Activated CD4-positive, alpha-beta T cell treated with anti-CD3 and anti-CD28 coated beads, Interleukin-10, Interleukin-2, amounts not matched to agents 100 ng/mL and 50 ng/mL, durations not matched to agents 16 hours and 8 hours (primary cell): ENCODE measurements around the gene CDH20.

Experiments
- DNase-seq: peaks from one replicate; pipeline ENCODE4 v3.0.0-alpha.2; 2020

Gene CDH20

DNA sequence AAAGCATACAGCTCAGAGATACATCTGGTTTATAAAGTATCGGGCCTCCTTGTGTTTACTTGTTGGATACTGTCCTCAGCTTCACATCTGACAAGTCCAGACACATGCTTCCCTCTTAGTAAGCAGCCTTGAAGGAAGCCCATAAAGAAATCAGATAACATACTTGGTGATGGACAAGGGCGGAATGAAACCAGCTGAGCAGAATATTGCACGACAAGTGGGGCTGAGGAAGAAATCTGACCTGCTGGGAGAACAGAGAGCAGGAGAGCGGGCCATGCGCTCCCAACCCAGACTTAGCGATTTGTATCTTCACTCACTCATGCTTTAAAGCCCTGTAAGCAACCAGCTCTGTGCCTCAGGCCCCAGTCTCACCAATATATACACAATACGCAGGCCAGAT lies 208.4 kb downstream of the CDH20 start:
- no peak for DNase-seq

DNA sequence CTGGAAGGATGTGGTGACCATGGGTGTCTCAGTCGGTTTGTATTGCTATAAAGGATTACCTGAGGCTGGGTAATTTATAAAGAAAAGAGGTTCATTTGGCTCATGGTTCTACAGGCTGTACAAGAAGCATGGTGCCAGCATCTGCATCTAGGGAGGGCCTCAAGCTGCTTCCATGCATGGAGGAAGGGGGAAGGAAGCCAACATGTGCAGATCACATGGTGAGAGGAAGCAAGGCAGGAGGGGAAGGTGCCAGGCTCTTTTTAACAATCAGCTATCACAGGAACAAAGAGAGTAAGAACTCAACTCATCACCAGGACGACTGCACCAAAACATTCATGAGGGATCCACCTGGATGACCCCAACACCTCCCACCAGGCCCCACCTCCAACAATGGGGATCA lies 209.4 kb downstream of the CDH20 start:
- no peak for DNase-seq

DNA sequence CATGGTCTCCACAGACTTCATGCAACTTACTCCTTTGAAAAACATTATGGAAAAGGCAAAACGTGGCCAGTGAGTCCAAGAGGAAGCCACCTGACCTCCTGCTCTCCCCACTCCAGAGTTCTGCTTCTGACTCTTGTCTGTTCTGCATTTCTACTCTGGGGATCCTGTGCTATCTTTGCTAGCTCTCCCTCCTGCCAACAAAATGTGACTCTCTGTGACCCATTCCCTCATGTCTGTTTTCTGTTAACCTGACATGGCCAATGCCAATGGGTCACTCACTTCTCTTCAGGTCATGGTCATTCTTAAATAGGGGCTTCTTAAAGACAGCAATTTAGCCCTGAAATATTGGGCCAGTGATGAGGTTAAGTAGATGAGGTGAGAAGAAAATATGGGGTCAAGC lies 210.3 kb downstream of the CDH20 start:
- DNase-seq = no peak

DNA sequence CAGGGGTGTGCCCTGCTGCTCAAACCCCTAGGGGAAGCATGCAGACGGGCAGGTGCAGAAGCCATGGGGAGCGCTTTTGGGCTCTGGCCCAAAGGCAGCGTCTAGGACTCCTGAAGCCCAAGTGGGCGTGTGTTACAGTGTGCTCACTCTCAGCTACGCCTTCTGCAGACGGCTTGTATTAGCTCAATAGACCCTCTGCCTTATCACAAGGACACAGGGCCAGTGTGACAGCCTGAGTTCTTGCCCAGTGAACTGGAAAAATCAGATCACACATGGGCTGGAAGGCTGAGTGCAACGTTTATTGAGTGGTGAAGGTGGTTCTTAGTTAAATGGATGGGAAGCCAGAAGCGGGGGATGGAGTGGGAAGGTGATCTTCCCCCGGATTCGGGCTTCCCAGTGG lies 210.9 kb downstream of the CDH20 start:
- no peak for DNase-seq

DNA sequence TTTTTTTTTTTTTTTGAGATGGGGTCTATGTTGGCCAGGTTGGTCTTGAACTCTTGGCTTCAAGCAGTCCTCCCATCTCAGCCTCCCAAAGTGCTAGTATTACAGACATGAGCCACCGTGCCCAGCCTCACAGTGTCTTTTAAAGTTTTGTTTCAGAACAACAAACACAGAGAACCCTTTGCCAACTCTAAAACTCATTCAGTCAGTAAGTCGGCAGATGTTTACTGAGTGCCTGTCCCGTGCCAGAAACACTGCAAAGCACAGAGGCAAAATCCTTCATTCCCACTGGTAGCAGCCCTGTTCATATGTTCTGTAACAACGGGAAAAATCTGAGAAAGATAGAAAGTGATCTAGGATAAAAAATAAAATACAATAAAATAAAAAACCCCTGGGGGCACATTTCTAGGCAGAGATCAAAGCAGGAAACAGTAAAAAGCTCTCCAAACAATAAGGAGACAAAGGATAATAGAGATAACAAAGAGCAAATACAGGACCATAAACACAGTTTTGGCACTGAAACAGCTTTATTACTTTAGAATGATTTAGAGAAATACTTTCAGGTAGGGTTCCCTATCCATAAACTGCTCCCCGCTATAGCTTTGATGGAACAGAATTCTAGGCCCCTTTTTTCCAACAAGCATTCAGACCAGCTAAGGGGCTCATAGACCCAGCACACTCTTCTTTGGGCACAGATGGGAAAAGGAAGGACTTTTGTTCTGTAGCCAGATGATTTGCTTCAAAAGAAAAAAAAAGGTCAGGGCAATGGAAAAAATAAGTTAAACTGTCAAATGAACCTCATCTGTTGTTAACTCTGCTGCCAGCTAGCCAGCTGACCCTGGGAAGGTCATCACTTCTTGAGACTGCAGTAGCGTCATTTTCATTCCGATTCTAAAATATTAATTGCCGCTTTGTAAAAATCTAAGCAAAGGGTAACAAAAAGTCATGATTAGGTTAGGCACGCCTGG lies 212.3 kb downstream of the CDH20 start:
- DNase-seq = no peak

DNA sequence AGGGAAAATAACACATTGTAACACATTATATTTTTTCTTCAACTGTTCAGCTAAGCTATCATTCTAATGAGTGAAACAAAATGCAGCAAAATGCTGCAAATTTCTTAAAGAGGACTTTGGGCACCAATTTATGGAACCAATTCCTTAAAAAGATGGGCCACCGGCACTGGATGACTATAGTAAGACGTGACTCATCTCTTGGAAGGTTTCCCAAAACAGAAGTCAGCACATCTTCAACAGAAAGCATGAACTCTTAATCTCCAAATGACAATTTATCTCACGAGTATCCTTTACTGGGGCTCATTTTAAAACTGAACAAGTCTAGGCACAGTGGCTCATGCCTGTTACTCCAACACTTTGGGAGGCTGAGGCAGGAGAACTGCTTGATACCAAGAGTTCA lies 213.4 kb downstream of the CDH20 start:
- no peak for DNase-seq

DNA sequence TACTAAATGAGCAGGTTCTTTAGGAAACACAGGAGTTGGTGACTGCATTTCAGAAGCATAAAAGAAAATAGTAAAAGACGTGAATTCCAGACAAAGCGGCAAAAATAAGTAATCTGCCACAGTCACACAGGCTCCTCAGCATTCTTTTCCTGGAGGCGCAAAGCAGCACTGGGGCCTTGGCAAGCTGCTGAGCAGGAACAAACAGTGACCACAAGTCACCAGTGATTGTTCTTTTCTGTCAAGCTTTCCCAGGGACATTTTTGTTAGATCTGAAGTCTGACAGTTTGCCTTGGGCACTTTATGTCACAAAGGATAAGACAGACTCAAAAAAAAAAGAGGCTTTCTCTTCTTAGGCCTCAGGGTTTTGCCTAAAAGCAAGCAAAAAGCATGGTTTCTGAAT lies 216.2 kb downstream of the CDH20 start:
- no peak for DNase-seq

DNA sequence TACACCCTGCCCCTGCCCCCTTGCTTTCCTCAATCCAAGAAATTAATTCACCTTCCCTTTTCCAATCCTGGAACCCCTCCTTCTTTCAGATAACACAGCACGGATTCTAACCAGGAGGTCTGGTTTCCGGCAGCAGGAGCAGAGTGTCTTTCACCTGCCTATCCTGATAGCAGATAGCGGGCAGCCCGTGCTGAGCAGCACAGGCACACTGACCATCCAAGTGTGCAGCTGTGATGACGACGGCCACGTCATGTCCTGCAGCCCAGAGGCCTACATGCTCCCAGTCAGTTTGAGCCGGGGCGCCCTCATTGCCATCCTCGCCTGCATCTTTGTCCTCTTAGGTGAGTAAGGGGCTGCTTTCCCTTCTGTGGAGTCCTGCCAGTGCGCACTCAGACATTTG lies 216.7 kb downstream of the CDH20 start:
- no peak for DNase-seq

DNA sequence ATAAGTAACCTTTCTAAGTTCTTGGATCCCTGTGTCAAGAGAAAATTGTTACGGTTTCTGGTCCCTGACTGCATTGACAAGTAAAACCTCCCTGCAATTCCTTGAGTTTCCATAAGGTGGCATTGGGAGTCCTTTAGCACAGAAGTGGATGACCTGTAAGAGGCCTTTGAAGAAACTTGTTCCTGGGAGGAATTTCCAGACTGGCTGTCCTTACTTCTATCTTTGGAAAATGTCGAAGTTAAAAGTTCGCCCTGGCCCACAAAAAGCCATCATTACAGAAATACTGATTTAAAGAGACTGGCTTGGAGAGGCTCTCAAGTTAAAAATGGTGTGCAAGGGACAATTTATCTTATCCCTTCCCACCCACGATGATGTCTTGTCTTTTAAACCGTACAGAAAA lies 218.4 kb downstream of the CDH20 start:
- peak; percentile 45 for DNase-seq

DNA sequence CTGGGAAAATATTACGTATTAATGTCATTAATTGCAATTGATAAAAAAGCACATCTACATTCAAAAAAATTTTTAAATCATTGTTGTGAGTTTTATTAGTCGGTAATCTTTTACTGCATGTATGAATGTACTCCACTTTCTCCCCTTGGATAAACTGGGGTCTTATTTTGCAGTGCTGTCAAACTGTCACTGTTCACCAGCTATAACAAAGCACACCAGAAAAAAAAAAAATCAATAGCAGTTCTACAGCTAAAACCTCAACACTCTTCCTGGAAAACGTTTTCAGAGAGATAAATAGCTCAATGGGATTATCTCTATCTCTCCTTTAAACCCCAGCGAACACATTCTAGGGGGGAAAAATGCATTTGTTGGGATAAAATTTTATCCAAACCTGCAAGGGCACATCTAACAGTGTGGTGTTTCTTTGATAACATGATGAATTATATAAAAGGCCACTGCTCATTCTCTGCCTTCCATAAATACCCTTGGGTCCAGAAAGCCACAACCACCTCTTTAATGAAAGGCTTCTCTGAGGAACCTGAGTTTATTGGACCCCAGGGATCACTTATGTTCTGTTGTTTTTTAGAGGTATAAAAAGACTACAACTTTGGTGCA lies 219.9 kb downstream of the CDH20 start:
- no peak for DNase-seq

DNA sequence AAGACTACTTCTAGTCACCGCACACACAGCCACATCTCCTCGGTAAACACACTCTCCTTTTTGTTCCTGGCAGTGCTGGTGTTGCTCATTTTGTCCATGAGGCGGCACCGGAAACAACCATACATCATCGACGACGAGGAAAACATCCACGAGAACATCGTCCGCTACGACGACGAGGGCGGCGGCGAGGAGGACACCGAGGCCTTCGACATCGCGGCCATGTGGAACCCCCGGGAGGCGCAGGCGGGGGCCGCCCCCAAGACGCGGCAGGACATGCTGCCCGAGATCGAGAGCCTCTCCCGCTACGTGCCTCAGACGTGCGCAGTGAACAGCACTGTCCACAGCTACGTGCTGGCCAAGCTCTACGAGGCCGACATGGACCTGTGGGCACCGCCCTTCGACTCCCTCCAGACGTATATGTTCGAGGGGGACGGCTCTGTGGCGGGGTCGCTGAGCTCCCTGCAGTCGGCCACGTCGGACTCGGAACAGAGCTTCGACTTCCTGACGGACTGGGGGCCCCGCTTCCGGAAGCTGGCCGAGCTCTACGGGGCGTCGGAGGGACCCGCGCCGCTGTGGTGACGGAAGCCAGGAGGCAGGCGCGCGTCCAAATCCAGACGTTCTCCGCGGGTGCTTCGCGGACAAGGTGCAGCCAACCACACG lies 221.0 kb downstream of the CDH20 start:
- no peak for DNase-seq

DNA sequence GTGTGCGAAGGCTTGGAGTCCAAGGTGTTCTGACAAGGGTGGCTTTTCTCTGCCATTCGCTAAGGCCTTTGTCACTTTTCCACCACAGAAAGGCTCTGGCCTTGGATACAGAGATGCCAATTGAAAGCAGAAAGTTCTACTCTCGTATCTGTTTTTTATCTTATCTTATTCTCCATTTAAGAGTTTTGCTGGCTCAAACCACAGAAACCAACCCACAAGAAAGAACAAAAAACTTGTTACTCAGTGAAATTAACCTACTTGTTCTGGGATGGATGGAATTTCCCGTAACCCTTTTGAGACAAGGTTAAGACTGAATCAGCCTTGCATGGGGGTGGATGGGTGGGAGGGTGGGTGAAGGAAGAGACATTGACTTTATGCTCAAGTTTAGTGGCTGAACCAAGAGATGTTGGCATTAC lies 221.7 kb downstream of the CDH20 start:
- DNase-seq = no peak

DNA sequence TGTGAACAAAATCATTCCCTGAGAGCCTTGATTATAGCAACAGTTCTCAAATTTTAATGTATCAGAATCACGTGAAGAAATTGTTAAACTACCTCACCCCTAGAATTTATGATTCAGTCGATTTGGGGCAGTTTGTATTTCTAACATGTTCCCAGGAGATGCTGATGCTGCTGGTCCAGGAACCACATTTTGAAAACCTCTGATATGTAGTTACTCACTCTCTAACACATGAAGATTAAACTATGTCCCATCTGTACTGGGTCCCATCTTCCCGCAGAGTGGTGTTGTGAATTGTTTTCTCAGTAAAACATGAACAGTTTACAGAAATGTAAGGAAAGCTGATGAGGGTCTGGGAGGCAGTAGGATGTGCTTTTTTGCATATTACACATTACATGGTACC lies 223.1 kb downstream of the CDH20 start:
- DNase-seq = no peak

DNA sequence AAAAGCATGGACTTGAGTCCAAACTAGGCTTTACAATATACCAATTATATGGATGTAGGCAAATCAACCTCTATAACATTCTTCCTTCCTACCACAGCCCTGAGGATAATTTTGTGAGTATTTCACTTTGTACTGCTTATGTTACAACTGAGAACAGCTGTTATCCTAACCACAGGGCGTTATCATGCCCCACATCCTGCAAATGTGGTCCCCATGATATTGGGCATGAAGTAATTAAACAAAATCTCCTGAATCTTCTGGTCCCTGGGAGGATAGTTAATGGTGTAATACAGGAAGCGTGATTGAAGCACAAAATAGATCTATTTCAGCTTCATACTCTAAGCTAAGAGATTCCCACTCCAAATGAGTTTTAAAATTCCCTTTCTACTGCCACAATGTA lies 223.6 kb downstream of the CDH20 start:
- DNase-seq = no peak

DNA sequence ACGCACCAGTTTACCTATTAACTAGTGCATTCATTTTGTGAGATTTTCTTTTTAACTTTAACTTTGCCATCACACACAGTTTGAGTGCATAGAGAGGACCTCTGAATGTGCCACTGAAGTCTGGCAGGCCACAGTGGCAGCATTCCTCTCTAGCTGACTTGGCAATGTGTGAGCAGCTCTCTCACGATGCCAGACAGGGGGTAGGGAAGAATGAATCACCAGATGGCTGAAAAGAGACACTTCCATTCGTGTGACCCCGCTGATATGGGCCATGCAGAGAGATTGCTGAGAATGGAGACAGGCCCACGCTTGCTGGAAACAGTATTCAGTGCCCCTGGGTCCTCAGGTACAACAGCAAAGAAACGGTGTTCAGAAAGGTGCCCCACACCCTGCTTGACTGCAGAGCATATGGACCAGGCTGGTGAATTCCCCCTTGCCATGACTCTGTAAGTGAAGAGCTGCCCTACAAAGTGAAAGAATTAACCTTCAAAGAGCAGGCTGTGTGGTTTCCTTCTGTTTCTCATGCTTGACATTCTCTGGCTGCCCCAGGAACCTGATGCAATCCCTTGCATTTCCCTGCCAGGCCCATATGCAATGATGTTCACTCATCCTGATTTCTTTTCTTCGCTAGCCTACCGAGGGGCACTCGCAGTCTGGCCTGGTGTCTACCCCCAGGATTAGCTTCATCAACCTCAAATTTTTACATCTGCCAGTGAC lies 236.1 kb downstream of the CDH20 start:
- DNase-seq = no peak

DNA sequence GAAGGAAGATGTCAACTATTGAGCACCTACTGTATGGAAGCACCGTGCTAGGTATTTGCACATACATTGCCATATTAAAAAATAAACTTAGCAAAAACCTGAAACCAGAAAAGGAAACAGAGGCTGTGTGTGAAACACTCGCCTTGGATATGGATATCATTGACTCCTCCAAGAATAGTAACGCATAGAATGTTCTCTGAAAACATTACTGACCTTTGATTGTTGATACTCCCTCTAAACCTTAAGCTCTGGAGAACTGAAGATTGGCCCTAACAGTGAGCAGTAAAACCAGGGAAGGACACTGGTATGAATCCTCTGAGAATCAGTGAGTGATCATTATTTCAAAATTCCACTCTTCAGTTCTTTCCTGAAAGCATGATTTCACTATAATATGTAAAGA lies 236.8 kb downstream of the CDH20 start:
- DNase-seq = no peak

DNA sequence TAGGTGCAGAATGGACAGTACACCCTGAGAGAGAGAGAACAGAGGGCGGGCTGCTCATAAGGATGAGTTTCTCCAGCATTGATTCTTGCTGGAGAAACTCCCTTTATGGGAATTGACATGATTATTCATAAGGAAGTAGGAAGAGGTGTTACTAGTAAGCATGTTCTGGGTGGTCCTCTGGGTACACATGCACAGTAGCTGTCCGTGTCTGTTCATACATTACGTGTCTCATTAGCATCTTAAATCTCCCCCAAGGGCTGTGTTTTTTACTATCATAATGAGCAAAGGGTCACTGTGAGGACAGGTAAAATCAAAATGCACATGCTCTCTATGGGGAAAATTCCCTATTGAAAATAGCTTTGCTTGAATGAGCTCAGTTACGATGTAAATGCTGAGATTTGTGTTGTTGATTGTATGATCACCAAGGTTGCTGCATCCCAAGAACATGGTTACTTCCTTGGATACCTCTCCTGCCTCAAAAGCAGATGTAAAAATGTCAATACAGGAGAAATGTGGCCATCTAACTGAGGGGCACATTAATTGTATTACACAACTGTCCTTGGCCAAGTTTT lies 238.9 kb downstream of the CDH20 start:
- no peak for DNase-seq

DNA sequence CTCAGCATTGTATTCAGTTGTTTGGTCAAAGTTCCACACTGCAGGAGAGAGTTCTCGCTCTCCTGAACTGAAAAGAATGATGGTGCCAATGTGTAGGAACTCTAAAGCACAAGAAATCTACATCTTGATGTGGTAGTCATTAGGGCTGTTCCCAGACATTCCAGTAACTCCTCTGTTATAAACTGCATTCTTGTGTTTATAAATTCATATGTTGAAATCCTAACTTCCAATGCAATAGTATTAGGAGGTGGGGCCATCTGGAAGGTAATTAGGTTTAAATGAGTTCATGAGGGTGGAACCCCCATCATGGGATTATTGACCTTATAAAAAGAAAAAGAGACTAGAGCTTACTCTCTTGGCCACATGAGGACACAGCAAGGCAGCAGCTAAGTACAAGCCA lies 239.6 kb downstream of the CDH20 start:
- DNase-seq = no peak

DNA sequence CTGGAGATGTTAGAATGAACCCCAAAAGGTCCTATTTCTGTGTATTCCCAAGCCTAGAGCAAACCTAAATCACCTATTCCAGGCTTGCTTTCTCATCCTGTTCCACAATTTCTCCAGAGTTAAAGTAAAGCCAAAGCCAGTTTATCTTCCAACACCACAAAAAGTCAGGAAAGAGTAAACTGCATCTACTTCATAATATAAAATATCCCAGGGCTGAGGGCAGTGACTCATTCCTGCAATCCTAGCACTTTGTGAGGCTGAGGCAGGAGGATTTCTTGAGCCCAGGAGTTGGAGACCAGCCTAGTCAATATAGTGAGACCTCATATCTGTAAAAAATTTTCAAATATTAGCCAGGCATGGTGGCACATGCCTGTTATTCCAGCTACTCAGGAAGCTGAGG lies 241.4 kb downstream of the CDH20 start:
- DNase-seq = no peak

DNA sequence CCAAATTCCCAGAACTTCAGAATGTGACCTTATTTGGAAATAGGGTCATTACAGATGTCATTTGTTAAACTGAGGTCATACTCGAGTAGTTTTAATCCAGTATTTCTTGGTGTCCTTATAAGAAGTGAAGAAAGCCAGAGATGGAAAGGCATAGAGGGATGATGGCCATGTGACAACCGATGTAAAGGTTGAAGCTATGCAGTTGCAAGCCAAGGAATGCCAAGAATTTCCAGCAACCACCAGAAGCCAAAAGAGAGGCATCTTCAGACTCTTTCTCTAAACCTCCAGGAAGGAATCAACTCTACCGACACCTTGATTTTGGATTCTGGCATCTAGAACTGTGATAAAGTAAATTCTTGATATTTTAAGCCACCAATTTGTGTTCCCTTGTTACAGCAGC lies 242.2 kb downstream of the CDH20 start:
- no peak for DNase-seq

DNA sequence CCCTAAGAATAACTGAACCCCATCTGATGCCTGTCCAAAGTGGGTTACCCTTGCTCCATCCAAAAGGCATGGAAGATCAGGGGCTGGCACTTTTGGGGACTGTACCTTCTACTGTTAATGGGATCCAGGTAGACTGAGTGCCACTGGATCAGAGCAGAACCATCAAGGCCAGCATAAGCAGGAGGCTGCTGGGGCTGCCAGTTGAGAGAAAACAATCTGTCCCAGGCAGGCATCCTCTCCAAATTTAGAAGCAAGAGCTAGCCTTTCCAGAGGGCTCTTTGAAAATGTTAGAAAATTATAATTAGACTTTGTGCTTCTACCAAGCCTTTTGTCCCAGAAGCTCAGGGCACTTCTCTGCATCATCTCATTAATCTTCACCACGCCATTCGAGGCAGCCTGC lies 245.6 kb downstream of the CDH20 start:
- DNase-seq = no peak

DNA sequence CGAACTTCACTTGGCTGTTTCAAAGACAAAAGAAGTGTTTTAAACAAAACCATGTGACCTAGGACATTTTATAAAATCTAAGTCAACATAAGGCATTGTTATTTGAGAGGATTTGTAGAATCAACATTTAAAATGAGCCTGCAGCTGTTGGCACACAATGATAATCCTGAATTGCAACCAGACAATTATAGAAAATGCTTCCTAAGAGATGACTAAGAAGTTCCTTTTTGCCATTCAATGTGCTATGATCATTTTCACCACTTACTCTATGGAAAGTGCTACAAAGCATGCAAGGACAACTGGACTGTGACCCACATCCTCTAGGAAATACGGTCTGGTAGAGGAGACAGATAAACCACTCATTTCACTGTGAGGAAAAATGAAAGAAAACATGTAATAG lies 246.4 kb downstream of the CDH20 start:
- no peak for DNase-seq

DNA sequence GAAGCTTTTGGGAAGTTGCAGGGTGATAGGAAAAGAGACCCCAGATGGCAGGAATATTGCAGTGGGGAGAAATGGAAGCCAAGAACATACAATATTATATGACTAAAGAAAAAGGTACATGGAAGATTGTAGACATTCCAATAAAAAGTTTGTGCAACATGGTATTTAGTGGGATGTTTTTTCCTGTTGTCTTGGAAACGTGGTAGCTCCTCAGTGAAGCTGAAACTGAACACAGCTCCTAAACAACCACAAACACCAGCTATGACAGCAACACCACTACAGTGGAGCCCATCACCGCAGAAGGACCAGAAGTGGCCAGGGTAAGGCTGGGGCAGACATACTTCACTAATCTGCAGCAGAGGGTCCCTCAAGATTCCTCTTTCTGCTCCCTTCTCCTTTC lies 246.8 kb downstream of the CDH20 start:
- DNase-seq = no peak
